Measurements from ENCODE around the gene CXCR6.

Gene CXCR6

DNA sequence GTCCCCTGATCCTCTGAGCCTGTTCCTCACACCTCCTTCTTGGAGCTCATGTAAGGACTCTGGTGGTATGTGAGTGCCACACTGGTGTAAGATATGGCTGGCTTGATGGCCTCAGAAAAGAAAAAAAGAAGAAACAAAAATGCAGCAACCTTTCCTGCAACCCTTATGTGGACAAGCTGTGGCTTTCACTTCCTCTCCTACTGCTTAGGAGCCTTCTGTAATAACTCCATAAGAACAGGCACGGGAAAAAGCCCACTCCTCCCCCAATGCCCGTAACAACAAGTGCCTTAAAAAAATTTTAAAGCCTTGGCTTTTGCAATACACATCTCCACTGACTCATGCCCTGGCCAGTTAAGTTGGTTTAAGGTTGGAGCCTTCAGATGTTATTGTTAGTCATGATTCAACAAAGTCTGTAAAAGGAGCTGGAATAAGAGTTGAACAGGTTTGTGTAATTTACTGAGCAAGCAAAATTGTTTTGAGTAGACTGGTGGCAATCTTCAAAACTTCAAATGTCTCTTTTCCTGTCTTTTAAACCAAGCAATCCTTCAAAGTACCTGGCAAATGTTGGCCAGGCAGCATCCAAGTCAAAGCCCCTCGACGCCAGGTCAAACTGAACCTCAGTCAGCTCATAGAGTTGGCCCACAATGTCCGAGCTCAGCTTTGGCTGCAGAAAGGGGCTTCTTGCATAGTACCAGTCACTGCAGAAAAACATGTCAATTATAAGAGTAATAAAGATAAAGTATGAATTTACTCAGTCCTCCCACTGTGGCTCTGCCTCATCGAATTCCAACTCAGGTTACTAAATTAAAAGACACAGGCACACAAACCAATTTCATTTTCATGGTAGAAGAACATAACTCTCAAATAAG lies 29.5 kb downstream of the CXCR6 start:
- DNase-seq = no peak

DNA sequence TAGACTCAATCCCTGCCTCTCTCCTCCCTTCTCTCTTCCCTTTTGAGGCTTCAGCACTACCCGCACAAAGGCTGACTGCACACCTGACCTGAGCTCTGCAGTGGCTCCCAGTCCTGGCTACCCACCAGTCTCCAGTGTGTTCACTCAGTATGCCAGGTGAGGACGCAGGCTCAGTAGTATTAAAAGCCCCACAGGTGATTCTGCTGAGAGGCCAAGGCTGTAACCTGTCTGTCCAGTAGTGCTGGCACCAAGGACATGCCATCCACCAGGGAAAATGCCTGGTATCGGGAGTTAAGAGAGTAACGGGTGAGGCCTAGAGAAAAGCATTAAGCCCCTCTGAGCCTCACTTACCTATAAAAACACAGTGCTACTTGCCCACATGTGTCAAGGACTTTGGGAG lies 31.4 kb downstream of the CXCR6 start:
- DNase-seq = no peak

DNA sequence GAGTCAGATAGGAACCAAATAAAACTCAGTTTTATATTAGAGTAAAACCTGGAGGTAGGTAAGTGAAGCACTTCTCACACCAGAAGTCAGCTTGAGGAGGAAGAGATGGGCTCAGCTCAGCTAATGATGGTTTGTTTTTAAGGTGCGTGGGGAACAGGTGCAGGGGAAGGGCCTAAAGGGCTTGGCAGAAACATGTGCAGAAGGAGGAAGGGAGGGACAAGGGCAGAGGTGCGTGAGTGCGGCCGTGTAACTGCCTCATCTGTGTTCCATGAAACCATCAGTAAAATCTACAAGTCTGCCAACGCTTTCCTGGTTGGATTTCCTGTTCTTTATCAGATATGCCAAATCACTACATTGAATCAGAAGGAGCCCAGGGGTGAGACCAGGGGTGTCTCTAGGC lies 32.4 kb downstream of the CXCR6 start:
- DNase-seq = no peak

DNA sequence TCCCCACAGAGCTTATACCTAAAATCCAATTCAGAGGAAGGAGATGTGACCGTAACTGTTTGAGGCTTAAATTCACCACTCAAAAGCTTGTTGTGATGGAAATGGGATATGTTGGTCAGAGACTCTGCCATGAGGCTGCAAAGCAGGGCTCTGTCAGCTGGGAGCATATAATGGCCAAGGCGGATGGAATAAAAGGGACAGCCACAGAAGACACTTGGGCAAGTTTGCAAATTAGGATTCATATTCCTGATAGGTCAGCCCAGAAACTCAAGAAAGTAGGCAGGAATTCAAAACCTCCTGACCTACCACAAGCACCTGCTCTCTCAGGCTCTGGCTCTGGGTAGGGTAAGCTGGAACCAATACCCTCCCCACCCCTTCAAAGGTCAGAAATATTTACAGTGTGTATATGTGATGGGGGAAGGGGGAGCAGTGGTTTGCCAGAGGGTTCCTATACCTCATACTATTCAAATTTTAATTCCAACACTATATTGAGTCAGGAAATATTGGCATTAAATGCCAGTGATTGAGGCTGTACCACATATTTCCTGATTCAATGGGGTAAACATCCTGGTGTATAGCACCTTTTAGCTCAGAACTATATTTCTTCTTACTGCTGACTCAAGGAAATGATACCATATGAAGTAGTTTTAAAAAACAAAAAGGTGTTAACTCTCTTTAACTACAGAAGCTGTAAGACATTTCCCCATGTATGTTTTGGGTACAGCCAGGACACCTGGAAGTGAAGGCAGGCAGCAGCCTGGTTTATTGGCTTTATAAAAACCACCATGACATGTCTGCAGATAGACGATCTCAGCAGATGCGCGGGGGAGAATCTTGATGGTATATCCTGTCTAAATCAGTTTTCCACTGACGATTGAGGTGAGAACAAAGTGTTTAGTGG lies 33.2 kb downstream of the CXCR6 start:
- no peak for DNase-seq

DNA sequence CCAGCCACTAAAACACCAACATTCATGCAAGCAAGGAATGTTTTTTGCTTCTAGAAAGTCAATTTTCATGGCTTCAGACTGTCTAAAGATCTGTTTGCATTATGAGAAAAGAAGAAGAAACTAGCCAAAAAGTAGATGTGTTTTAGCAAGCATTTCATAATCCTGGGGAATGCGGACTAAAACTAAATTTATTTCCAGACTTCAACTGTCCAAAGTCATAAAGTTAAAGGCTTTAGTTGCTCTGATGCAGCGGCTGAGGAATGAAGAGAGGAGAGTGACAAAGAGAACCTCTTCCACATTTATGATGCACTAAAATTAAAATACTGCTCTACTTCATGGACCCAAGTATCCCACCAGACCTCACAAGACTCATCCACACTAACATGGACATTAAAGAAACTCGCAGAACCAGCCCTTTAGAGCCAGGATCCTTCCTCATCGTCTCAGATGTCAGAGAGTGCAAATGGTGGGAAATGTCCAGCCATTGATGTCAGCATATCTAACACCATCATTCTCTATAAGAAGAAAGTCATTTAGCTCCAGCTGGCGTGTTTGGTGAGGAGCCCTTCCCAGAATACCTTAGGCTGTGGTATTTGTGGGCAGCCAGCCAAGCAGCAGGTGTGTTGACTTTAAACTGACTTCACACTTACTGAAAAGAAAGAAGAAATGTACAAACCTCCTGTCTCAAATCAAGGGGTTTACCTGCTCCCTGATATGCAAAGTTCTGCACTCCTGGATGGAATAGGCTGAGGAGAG lies 34.9 kb downstream of the CXCR6 start:
- DNase-seq = peak; percentile 2

DNA sequence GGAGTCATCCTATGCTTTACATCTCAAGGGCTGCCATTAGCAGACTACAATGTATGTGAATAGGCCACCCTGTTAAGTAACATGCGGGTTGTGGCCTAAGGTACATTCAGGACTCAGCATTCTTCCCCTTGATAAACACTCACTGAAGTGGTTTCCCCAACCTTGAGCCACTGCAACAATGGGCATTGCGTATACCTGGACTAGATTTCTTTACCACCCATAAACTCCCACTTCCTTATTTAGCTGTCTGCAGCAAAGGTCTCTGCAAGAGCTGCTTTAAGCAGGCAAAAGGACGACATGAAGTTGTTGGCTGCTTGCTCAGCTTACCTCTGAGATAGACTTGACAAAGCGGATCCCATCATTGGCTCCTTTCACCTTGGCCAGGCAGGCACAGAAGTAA lies 36.1 kb downstream of the CXCR6 start:
- no peak for DNase-seq

DNA sequence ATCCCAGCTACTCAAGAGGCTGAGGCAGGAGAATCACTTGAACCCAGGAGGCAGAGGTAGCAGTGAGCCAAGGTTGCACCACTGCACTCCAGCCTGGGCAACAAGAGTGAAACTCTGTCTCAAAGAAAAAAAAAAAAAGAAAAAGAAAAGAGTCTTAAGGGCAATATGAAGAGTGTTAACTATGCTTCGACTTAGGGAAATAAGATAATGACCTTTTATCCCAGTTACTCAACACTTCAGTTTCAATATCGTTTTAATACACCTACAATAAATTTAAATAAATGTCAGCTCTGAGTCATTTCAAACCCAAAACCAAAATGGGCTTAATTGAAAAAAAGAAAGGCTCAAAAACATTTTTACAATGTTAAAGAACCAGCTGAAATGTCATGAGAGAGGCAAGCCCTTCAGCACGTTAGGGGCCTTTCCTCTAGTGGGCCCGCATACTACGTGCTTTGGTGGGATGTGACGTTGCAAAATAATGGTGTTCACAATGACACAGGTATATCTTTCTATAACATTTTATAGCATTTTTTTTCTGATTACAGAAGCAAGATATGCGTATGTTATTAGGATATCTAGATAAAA lies 37.1 kb downstream of the CXCR6 start:
- DNase-seq = no peak

DNA sequence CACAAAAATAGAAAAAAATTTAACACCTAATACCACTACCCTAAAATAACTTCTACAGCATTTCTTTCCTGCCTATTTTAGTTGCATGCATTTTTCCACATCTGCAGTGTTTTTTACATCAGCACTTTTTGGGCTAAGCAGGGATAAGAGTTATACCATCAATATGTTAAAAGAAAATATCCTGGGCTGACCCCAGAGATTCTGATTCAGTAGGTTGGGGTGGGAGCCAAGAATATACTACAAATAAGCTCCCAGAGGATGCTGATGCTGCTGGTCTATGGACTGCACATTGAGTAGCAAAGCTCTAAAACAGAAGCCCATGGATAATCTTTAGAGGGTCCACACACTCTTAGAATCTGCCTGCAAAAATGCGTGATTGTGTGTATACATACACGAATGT lies 37.6 kb downstream of the CXCR6 start:
- no peak for DNase-seq

DNA sequence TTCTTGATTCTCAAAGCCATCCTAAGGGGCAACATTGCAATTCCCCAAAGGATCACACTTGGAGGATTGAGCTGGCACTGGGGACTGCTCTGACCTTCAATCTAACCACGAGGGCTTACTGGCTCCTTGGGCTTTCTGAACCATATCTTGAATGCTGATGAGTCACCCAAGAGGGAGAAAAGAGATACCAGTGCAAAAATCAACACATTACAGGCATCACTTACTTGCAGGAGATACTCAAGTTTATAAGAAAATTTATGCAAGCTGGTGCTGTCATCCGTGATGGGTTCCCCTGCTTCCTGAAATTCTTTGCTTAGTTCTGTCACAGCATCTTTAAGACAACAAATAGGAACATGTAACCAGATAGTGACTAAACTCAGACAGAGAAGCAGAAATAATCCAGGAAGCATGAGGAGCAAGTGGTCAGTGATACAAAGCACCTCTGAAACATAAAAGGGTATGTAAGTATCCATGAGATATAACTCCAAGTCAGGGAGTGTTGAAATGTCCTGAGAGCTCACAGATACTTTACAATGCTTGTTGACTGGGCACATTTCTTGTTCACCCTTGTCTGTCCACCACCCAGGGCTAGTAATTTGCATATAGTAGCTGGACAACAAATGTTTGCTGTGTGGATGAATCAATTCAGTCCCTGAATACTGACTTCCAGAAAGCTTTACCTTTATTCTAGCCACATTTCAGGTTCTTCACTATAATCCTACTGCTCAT lies 38.2 kb downstream of the CXCR6 start:
- no peak for DNase-seq

DNA sequence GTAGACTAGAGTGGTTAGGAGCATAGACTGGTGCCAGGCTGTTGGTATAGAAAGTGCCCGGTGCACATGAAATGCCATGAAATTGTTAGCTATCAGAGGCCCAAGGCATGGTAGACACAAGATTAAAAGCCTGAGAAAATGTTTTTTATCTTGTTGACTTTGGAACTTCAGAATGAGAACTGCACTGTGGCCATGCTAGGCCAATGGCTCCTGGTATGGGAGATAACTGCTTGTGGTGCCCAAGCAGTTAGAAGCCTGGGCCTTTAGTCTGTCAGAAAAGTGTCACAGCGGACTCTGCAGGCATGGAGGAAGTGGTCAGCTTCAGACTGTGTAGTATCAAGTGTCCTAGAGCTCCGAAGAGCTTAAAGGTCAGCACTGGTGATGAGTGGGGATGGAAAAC lies 40.5 kb downstream of the CXCR6 start:
- no peak for DNase-seq

DNA sequence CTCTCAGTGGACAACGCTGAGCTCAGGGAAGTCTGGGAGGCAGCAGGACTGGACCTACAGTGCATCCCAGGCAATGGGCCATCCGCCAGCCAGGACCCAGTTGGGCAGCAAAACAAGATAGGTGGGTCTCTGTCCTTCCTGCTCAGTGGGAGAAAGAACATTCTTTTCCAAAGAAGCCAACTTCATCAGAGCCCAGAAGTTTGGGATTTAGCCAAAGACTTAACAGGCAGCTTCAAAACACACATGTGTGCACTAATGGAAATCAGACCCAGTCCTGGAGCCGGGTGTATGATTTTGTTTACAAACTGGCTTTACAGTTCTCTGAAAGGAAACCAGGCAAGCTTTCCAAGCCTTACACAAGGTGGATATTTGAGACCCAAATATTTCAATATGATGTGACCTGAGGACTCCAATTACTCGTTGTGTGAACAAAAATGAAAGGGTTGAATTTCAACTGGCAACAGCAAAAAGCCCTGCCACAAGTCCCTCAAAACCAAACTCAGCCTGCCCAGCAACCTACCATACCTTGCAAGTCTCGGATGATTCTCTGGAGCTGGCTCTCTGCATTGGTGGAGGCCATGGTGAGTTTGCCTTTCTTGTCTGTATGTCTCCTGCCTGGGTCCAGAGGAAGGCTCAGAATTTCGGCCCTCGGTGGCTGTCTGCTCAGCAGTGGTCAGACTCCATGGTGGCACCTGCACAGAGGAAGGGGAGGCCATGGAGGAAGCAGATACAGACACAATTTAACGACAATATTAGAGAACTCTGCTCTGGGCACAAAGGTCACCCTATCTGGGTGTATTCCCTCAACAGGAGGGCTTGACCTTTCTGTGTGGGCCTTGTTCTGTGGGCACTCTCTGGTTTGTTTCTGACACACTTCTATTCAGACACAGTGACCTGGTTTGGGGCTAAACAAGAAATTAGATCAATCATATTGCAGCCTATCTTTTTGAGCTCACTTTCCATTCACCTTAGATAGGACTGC lies 41.4 kb downstream of the CXCR6 start:
- no peak for DNase-seq

DNA sequence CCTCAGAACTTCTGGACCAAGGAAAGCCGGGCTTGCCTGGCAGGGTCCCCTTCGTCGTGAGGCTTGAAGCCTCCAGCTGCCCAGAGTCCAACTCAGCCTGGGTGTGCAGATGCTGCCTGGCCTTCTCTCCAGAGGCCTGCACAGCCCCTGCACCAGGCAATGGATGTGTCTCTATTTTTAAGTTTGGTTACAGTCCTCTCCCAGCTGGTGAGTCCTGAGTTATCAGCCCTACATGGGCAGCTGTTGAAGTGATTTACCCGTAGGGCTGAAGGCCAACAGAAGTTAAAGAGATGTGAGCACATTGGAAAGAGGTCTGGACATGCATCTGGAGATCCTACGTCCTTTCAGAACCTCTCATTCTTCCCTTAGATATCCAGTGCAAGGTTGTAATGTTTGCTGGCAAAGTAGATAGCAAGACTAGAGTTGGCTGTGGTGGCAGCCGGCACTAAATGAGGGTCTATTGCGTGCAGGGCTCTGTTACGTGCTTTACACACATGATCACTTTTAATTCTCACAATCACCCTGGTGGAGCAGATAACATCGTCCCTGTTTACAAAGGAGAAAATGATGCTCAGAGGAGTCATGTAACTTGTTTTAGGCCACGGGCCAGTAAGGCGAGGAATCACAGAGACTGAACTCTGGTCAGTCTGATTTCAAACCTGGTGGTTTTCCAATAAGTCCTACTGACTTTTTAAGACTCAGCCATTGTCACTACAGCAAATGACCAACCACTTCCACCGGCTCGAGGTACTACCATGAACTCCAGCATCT lies 42.5 kb downstream of the CXCR6 start:
- DNase-seq = no peak

DNA sequence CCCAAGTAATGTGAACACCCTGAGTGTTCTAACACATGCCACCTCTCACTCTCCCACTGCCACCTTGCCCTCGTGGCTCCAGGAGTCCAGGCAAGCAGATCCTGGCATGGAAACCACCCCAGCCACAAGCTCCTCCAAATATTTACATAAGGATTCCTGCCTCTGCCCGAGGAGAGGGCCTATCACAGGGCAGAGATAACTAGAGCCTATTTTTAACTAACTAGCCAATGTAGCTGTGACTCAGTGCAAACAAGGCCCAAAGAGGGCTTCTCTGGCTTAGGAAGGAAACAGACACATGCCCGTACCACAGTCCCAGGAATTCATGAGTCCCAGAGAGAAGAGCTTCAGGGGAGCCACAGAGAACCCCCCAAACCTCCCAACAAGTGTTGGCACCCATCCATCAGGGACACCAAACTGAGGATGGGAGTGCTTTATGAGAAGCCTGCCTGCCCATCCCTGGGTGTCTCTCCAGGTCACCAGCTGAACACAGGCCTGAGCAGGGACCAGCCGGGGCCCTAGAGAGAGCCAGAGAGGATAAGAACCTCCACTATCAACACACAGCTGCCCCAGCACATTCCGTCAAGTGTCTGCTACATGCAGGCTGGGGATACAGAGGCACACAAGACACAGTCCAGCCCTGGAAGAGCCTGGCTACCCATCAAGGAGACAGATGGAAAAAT lies 43.2 kb downstream of the CXCR6 start:
- peak; percentile 49 for DNase-seq

DNA sequence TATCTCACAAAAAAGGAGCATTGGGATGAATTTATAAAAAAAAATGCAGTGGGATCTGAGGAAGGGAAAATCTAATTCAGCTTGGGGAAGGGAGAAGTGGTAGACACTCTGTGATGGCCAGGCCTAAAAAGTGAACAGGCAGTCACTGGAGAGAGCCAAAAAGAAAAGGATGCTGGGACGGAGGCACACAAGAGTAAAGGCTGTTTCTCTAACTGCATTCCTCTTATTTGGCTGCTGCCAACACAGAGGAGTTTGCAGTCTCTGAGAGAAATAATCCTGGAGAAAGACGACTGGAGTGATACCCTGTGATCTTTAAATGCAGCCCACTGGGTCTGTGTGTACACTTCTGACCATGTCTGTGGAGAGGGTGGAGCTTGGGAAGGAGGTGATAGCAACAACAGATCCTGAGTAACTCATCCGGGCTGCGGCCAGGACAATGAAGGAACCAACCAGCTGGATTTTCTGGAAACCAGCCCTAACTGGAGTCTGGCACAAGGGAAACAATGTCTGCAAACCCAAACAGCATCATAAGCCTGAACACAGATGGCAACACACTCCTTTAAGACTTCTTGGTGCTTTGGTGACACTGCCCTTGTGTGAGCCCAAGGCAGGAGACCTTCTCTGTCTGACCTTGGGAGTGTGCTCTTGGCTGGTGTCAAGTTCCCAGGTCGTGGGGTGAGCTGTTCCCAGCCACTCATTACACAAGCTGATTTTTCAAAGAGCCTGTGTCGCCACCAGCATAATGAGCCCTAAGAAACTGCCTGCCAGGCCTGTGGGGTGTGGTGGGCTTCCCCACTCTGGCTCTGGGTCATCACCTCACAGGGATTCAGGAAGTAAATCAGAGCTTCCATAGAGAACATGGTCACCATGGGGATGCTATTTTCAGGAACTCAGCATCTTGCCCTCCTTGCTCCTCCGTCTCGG lies 44.4 kb downstream of the CXCR6 start:
- DNase-seq = no peak

DNA sequence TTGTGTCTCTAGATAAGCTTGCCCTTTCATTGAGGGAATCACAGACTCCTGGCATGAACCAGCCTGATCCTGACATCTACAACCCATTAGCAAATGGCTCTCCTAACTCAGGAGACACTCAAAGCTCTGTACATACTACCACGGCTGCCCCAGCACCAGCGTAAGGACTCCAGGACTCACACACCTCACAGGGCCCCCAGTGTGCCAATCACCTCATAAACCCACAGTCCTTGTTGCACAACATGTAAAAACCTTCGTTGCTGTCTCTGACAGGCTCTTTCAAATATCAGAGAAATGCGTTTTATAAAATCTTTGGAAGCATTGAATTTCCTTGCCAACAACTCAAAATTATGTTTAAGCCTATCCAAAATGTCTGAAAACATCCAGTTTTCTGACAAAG lies 45.1 kb downstream of the CXCR6 start:
- DNase-seq = no peak

DNA sequence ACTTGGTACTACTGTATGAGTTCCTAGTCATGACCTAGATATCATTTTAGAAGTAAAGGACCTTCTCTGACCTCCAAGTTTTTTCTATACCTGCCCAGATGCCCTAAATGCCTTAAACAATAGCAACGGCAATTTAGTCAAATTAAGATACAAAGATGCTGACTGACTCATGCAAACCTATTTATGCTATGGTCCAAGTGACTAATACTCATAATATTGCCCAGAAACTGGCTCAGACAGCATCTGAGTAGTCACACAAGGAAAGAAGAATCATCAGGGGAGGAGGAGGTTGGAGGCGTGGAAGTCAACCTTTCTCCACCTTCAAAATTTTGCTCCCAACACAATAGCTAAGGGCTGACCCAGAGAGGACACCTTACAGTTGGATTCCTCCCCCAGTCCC lies 45.5 kb downstream of the CXCR6 start:
- no peak for DNase-seq

DNA sequence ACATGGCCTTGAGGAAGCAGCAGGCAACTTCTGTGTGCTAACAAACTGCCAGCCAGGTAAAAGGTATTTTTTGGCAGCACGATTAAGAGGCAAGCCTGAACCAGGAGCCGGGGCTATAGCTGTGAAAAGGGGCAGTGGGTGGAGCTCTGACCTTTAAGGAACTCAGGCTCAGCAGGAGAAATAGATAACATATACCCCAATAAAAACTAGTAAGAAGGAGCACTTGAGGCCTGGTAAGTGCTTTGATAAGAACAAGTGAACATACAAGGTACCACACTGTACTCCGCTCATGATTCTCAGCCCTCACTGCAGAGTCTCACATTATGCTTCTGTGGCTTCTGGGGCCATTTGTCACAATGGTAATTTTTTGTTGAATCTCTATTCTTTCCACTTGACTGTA lies 46.9 kb downstream of the CXCR6 start:
- DNase-seq = no peak

DNA sequence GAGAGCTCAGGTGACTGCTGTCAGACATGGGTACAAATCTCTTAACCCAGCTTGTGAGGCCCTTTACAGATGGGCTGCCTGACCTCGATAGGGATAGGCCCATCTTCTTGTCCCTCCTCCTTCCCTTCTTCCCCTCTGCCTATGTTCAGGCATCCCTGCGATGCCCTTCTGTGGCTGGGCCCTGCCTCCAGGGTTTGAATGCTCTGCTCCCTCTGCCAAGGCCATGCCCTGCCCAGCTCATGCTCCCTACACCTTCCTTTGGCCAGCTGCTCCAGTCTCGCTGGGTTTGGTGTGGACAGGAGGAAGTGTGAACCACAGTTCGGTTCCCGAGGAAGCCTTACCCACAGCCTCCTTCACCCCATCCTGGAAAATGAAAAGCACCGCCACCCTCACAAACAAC lies 48.1 kb downstream of the CXCR6 start:
- DNase-seq = no peak

All from NCI-H774 (cell line).